ENCODE measurements around the gene MAP2K5. TPM values are rescaled to one million over a fixed set of nuclear protein-coding genes. Genes with fewer than 3 reads are reported as not detected.

Gene MAP2K5
- total RNA-seq, 1 experiment from 2014 or later = 13.6 TPM

GRCh38 chr15:67523330-67523729 lies 19.2 kb upstream of the MAP2K5 start (continued):
- TF ChIP-seq ARID4B (CRISPR knock-in tag; IDR thresholded peaks at IDR 0.05; ENCODE audit: borderline replicate concordance) = no peak
- no peak for TF ChIP-seq E2F4 (CRISPR knock-in tag; IDR thresholded peaks at IDR 0.05; ENCODE audit: borderline replicate concordance, low read depth)
- no peak for TF ChIP-seq ZNF532 (CRISPR knock-in tag; IDR thresholded peaks at IDR 0.05; ENCODE audit: borderline replicate concordance)
- TF ChIP-seq GTF2I (CRISPR knock-in tag; conservative IDR thresholded peaks at IDR 0.05) = no peak
- TF ChIP-seq GRHL2 (CRISPR knock-in tag; IDR thresholded peaks at IDR 0.05; ENCODE audit: insufficient replicate concordance, severe bottlenecking) = no peak
- no peak for TF ChIP-seq NR2C2 (CRISPR knock-in tag; IDR thresholded peaks at IDR 0.05)
- TF ChIP-seq ATF3 (CRISPR knock-in tag; conservative IDR thresholded peaks at IDR 0.05) = no peak
- TF ChIP-seq ZNF121 (CRISPR knock-in tag; IDR thresholded peaks at IDR 0.05) = no peak
- no peak for TF ChIP-seq HMGA2 (CRISPR knock-in tag; IDR thresholded peaks at IDR 0.05)
- no peak for TF ChIP-seq ZNF138 (CRISPR knock-in tag; conservative IDR thresholded peaks at IDR 0.05)
- TF ChIP-seq ZNF425 (CRISPR knock-in tag; conservative IDR thresholded peaks at IDR 0.05) = no peak
- TF ChIP-seq IRF1 (CRISPR knock-in tag; IDR thresholded peaks at IDR 0.05) = no peak
- no peak for TF ChIP-seq USF1 (CRISPR knock-in tag; IDR thresholded peaks at IDR 0.05)
- no peak for TF ChIP-seq FOXP1 (CRISPR knock-in tag; IDR thresholded peaks at IDR 0.05; ENCODE audit: borderline replicate concordance)
- no peak for TF ChIP-seq SOX15 (CRISPR knock-in tag; IDR thresholded peaks at IDR 0.05)
- no peak for TF ChIP-seq HMGXB4 (CRISPR knock-in tag; IDR thresholded peaks at IDR 0.05)

Data from WTC11 (cell line).